Measurements from ENCODE around the gene SH3GL1. TPM values are rescaled to one million over a fixed set of nuclear protein-coding genes. Genes with fewer than 3 reads are reported as not detected.

The SH3GL1 gene
- total and polyA plus RNA-seq, 9 of the 15 experiments (the other 6 are each of a cell fraction or from before 2014, with no cell fraction given), result 1.7 to 75.3 (median 25.7) TPM

DNA sequence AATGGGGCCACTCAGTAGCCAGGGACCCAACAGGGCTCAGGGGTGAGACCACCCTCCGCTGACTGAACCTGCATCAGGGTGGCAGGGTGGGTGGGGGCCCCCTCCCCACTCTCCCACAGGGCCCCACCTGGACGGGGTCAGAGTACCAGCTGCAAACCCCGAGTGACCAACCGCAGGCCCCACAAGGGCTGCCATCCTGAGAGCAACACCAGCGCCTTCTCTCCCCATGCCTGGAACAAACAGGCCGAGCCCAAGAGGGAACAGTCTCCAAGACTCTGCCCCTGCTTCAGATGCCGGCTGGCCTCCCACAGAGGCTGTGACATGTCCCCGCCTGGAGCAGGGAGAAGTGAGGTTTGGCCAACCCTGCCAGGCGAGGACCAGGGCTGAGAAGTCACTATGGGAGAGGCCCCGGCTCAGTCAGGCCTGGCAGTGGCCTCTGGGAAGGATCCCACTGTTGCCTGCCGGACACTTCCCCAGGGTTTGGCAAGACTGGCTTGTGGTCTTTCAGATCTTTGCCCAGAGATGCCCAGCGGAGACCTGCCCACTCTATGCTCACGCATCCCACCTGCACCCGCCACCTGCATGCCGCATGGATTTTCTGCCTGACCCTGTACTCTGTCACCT, 29.8 kb downstream of the SH3GL1 start:
- BruUV-seq (replicated peaks), result no TSS peak
- Histone ChIP-seq H4K20me1 (replicated peaks; ENCODE audit: control insufficient read depth, insufficient read depth, low read length) (no peaks in the 10 kb centered on the region; the same call in none of the 2 replicates), H3K9me1 (ENCODE audit: control insufficient read depth, insufficient read depth, low read length) (no peaks in the 10 kb centered on the region), H2AFZ (ENCODE audit: low read depth, low read length) (no peak overlapping the region), H3K9me3 (replicated peaks; ENCODE audit: control insufficient read depth, insufficient read depth, low read depth, low read length) (no peaks in the 10 kb centered on the region), H3K79me2 (ENCODE audit: control insufficient read depth, insufficient read depth, low read length) (peaks cover 87% of the 10 kb centered on the region), H3K4me2 (ENCODE audit: insufficient read depth, low read length) (no peak overlapping the region), H3K4me3 (no peak overlapping the region), H3K9ac (ENCODE audit: insufficient read depth in 1 of 2, low read depth in 2 of 2, low read length in 2 of 2) (peak overlapping the region in 1 of 2 experiments; percentile 89; a peak in 2 of 4 replicates), H3K4me1 (replicated peaks in 1 of 2; ENCODE audit: control insufficient read depth in 2 of 2, insufficient read depth in 2 of 2, low read length in 2 of 2) (peaks cover 60 to 93% of the 10 kb centered on the region in 2 experiments), H3K27ac (ENCODE audit: extremely low read depth, low read depth, low read length) (peak overlapping the region; percentile 30; the same call in 1 of the 3 replicates), H3K36me3 (ENCODE audit: control insufficient read depth, insufficient read depth, low read length) (peaks cover 65% of the 10 kb centered on the region; the same call in 2 of the 3 replicates), H3K27me3 (ENCODE audit: control insufficient read depth in 2 of 2, insufficient read depth in 2 of 2, low read length in 2 of 2) (no peaks in the 10 kb centered on the region)
- TF ChIP-seq POLR2G (IDR thresholded peaks at IDR 0.05; ENCODE audit: low read depth, low read length) (peak; percentile 15; the same call in 1 of the 2 replicates), TFAM (CRISPR knock-in tag; conservative IDR thresholded peaks at IDR 0.05) (no peak), RBFOX2 (IDR thresholded peaks at IDR 0.05; ENCODE audit: low read depth, low read length) (0 out of 2 replicates have a peak, but pooled peaks have one; percentile 7)
- DNase-seq (ENCODE audit: extremely low read depth in 1 of 4, low spot score in 3 of 4), result no peak
- 95% methylated on average over 15 of the region's 15 CpGs for WGBS (ENCODE audit: insufficient coverage, low coverage, missing lambda C conversion rate)
- ChIA-PET POLR2A (interaction anchor here (0.7 kb wide), 1 partner anchor 22 kb away, joined by 3 read pairs; no protein-coding TSS in a partner anchor), CTCF (ENCODE audit: low intra/inter-chr PET ratio) (no interaction called here)
- intact Hi-C loops (cut with micrococcal nuclease), result no loop called here
- no peak for ATAC-seq
- in situ Hi-C loops (cut with MboI), result no loop called here
- FAIRE-seq, result no peak

DNA sequence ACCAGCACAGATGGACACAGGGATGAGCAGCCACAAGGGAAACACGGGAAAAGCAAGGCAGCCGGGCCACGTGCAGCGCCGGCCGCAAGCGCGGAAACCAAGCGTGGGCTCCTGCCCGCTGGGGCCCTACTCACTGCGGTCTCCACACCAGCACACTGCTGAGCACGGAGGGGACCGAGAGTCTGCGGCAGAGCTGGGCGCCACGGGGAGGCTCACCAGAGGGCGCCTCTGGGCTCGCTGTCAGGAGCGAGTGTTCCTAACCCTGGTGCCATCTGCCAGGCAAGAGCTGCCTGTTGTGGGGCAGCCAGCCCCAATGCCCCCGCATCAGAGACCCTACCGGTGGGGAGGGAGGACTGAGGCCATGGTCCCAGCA, 30.5 kb downstream of the SH3GL1 start:
- Histone ChIP-seq H3K27me3 (ENCODE audit: control insufficient read depth in 2 of 2, insufficient read depth in 2 of 2, low read length in 2 of 2) (no peaks in the 10 kb centered on the region), H3K9me3 (replicated peaks; ENCODE audit: control insufficient read depth, insufficient read depth, low read depth, low read length) (no peaks in the 10 kb centered on the region), H3K9me1 (ENCODE audit: control insufficient read depth, insufficient read depth, low read length) (no peaks in the 10 kb centered on the region), H4K20me1 (replicated peaks; ENCODE audit: control insufficient read depth, insufficient read depth, low read length) (no peaks in the 10 kb centered on the region; the same call in 1 of the 2 replicates), H3K27ac (ENCODE audit: extremely low read depth, low read depth, low read length) (peak overlapping the region; percentile 67; the same call in 2 of the 3 replicates), H3K4me3 (no peak overlapping the region), H2AFZ (ENCODE audit: low read depth, low read length) (no peak overlapping the region), H3K9ac (ENCODE audit: insufficient read depth in 1 of 2, low read depth in 2 of 2, low read length in 2 of 2) (peak overlapping the region; percentile 47 to 89; a peak in 3 of 4 replicates), H3K4me2 (ENCODE audit: insufficient read depth, low read length) (peak overlapping the region; percentile 49), H3K79me2 (ENCODE audit: control insufficient read depth, insufficient read depth, low read length) (peaks cover 80% of the 10 kb centered on the region), H3K36me3 (ENCODE audit: control insufficient read depth, insufficient read depth, low read length) (peaks cover 72% of the 10 kb centered on the region; the same call in 2 of the 3 replicates), H3K4me1 (replicated peaks in 1 of 2; ENCODE audit: control insufficient read depth in 2 of 2, insufficient read depth in 2 of 2, low read length in 2 of 2) (peaks cover 53 to 92% of the 10 kb centered on the region in 2 experiments)
- 63% methylated on average over 15 of the region's 21 CpGs for WGBS (ENCODE audit: insufficient coverage, low coverage, missing lambda C conversion rate)
- BruUV-seq (replicated peaks), result no TSS peak
- ATAC-seq (peak; percentile 15; the same call in 1 of the 3 replicates), FAIRE-seq (no peak), DNase-seq (ENCODE audit: extremely low read depth in 1 of 4, low spot score in 3 of 4) (peak in 1 of 4 experiments; percentile 34)
- in situ Hi-C loops (cut with MboI), result no loop called here
- intact Hi-C loops (cut with micrococcal nuclease), result no loop called here
- POLR2A ChIA-PET, result interaction anchor here (0.7 kb wide), 1 partner anchor 22 kb away, joined by 3 read pairs; no protein-coding TSS in a partner anchor
- CTCF ChIA-PET (ENCODE audit: low intra/inter-chr PET ratio), result no interaction called here
- TF ChIP-seq RAD21 (CRISPR knock-in tag; conservative IDR thresholded peaks at IDR 0.05 in 1 of 2, IDR thresholded peaks at IDR 0.05 in 1 of 2), result peak; percentile 24 to 51; a peak in 3 of 4 replicates
- TF ChIP-seq MEF2A (IDR thresholded peaks at IDR 0.05; ENCODE audit: control insufficient read depth, low read depth, low read length), result no peak
- TF ChIP-seq XRCC4 (IDR thresholded peaks at IDR 0.05; ENCODE audit: extremely low read depth, insufficient read depth, insufficient read length), result no peak
- TF ChIP-seq RBFOX2 (IDR thresholded peaks at IDR 0.05; ENCODE audit: low read depth, low read length), result peak; percentile 30; the same call in 1 of the 2 replicates
- TF ChIP-seq, protein P1, sequence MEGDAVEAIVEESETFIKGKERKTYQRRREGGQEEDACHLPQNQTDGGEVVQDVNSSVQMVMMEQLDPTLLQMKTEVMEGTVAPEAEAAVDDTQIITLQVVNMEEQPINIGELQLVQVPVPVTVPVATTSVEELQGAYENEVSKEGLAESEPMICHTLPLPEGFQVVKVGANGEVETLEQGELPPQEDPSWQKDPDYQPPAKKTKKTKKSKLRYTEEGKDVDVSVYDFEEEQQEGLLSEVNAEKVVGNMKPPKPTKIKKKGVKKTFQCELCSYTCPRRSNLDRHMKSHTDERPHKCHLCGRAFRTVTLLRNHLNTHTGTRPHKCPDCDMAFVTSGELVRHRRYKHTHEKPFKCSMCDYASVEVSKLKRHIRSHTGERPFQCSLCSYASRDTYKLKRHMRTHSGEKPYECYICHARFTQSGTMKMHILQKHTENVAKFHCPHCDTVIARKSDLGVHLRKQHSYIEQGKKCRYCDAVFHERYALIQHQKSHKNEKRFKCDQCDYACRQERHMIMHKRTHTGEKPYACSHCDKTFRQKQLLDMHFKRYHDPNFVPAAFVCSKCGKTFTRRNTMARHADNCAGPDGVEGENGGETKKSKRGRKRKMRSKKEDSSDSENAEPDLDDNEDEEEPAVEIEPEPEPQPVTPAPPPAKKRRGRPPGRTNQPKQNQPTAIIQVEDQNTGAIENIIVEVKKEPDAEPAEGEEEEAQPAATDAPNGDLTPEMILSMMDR (IDR thresholded peaks at IDR 0.05 in 2 of 3, conservative IDR thresholded peaks at IDR 0.05 in 1 of 3; ENCODE audit: insufficient read depth in 2 of 3, low read depth in 1 of 3, low read length in 3 of 3), result peak; percentile 34 to 50 (median 48); a peak in 5 of 6 replicates
- peak; percentile 45 for TF ChIP-seq PCBP1 (IDR thresholded peaks at IDR 0.05; ENCODE audit: low read depth, low read length, poor library complexity, severe bottlenecking)
- no peak for TF ChIP-seq ZNF232 (CRISPR knock-in tag; IDR thresholded peaks at IDR 0.05)
- TF ChIP-seq SMC3 (conservative IDR thresholded peaks at IDR 0.05; ENCODE audit: insufficient read depth, low read depth, low read length), result peak; percentile 19; the same call in 1 of the 2 replicates

All from K562 (cell line).